ENCODE data around the gene PDE4B.

Gene PDE4B

GRCh38 chr1:66143651-66144050 lies 351.0 kb downstream of the PDE4B start:
- DNase-seq = no peak

- DNase-seq = no peak
Measured at GRCh38 chr1:66147226-66147835, 354.6 kb downstream of the PDE4B start.

- no peak for DNase-seq
Measured at GRCh38 chr1:66152034-66152433, 359.3 kb downstream of the PDE4B start.

GRCh38 chr1:66154394-66154793 lies 361.7 kb downstream of the PDE4B start:
- no peak for DNase-seq

GRCh38 chr1:66156144-66156543 lies 363.4 kb downstream of the PDE4B start:
- DNase-seq = no peak

GRCh38 chr1:66159800-66160199 lies 367.1 kb downstream of the PDE4B start:
- DNase-seq = no peak

- DNase-seq = no peak
Measured at GRCh38 chr1:66160719-66161118, 368.0 kb downstream of the PDE4B start.

GRCh38 chr1:66166753-66167152 lies 374.1 kb downstream of the PDE4B start:
- DNase-seq = no peak

- DNase-seq = no peak
Measured at GRCh38 chr1:66167267-66167666, 374.6 kb downstream of the PDE4B start.

GRCh38 chr1:66168467-66168887 lies 375.8 kb downstream of the PDE4B start:
- DNase-seq = no peak

- DNase-seq = no peak
Measured at GRCh38 chr1:66168948-66169671, 376.4 kb downstream of the PDE4B start.

GRCh38 chr1:66172272-66172671 lies 379.6 kb downstream of the PDE4B start:
- DNase-seq = no peak

- no peak for DNase-seq
Measured at GRCh38 chr1:66175098-66175497, 382.4 kb downstream of the PDE4B start.

- DNase-seq = no peak
Measured at GRCh38 chr1:66175581-66175980, 382.9 kb downstream of the PDE4B start.

GRCh38 chr1:66176012-66176715 lies 383.5 kb downstream of the PDE4B start:
- DNase-seq = no peak

- DNase-seq = no peak
Measured at GRCh38 chr1:66176832-66177231, 384.1 kb downstream of the PDE4B start.

- DNase-seq = no peak
Measured at GRCh38 chr1:66177510-66177909, 384.8 kb downstream of the PDE4B start.

- DNase-seq = no peak
Measured at GRCh38 chr1:66182026-66182425, 389.3 kb downstream of the PDE4B start.

- peak; percentile 20 for DNase-seq
Measured at GRCh38 chr1:66182551-66183178, 390.0 kb downstream of the PDE4B start.

- DNase-seq = no peak
Measured at GRCh38 chr1:66183400-66183799, 390.7 kb downstream of the PDE4B start.

- no peak for DNase-seq
Measured at GRCh38 chr1:66197120-66197519, 404.4 kb downstream of the PDE4B start.

GRCh38 chr1:66197785-66198184 lies 405.1 kb downstream of the PDE4B start:
- no peak for DNase-seq

- DNase-seq = no peak
Measured at GRCh38 chr1:66206563-66207144, 414.0 kb downstream of the PDE4B start.

Data from activated T-cell treated with anti-CD3 and anti-CD28 coated beads, Interleukin-2, amount 50 U/mL, for 1 hour (primary cell).